Rectal smooth muscle tissue (tissue), 1 donor: Measurements from ENCODE around the gene SPATA24.

Source experiments
- H3K27ac ChIP-seq: one replicate; pipeline ENCODE4 v1.7.0; 2013; ENCODE audit warnings: low read depth, low read length, inconsistent platforms
- H3K27me3 ChIP-seq: one replicate; pipeline ENCODE4 v1.7.0; 2013; ENCODE audit warnings: low read length; ENCODE audit not compliant: control insufficient read depth, insufficient read depth
- H3K36me3 ChIP-seq: one replicate; pipeline ENCODE4 v1.7.0; 2013; ENCODE audit warnings: low read length; ENCODE audit not compliant: control insufficient read depth, insufficient read depth
- H3K4me1 ChIP-seq: one replicate; pipeline ENCODE4 v1.7.0; 2013; ENCODE audit warnings: low read length; ENCODE audit not compliant: control insufficient read depth, insufficient read depth
- H3K4me3 ChIP-seq: one replicate; pipeline ENCODE4 v1.7.0; 2013; ENCODE audit warnings: low read length
- H3K9ac ChIP-seq: one replicate; pipeline ENCODE4 v1.7.0; 2013; ENCODE audit warnings: low read length

Gene SPATA24

GRCh38 chr5:139399501-139400121 lies 4.3 kb downstream of the SPATA24 start:
- Histone ChIP-seq H3K9ac (no peak overlapping the region), H3K4me1 (peaks cover 3% of the 10 kb centered on the region), H3K36me3 (peaks cover 2% of the 10 kb centered on the region), H3K27ac (no peak overlapping the region), H3K27me3 (peaks cover 1% of the 10 kb centered on the region), H3K4me3 (no peak overlapping the region)

GRCh38 chr5:139397921-139398320 lies 6.0 kb downstream of the SPATA24 start:
- no peak overlapping the region for H3K27ac ChIP-seq

GRCh38 chr5:139396691-139397090 lies 7.2 kb downstream of the SPATA24 start:
- no peak overlapping the region for H3K4me3 ChIP-seq
- peaks cover 2% of the 10 kb centered on the region for H3K36me3 ChIP-seq
- no peak overlapping the region for H3K27ac ChIP-seq
- H3K27me3 ChIP-seq = peaks cover 17% of the 10 kb centered on the region
- no peak overlapping the region for H3K9ac ChIP-seq
- no peaks in the 10 kb centered on the region for H3K4me1 ChIP-seq

More at GRCh38 chr5:139397921-139398320, 6.0 kb downstream of the SPATA24 start:
- Histone ChIP-seq H3K36me3 (peaks cover 2% of the 10 kb centered on the region), H3K27me3 (peaks cover 16% of the 10 kb centered on the region), H3K4me3 (no peak overlapping the region), H3K4me1 (no peaks in the 10 kb centered on the region), H3K9ac (no peak overlapping the region)

GRCh38 chr5:139395844-139396640 lies 7.8 kb downstream of the SPATA24 start:
- Histone ChIP-seq H3K36me3 (no peaks in the 10 kb centered on the region), H3K4me1 (no peaks in the 10 kb centered on the region), H3K9ac (no peak overlapping the region), H3K27me3 (peaks cover 17% of the 10 kb centered on the region), H3K4me3 (no peak overlapping the region), H3K27ac (no peak overlapping the region)

GRCh38 chr5:139394654-139395566 lies 9.0 kb downstream of the SPATA24 start, which contains the start of gene PROB1:
PROB1 (minus strand) TSS chr5:139395104; CDS start chr5:139395081, 23 bp downstream.
- Histone ChIP-seq H3K27ac (no peak within 1 kb of the TSS), H3K27me3 (peaks cover 17% of the 10 kb centered on the region), H3K9ac (no peak within 1 kb of the TSS), H3K4me3 (peak within 1 kb of the TSS; percentile 65), H3K4me1 (no peaks in the 10 kb centered on the region), H3K36me3 (peaks cover 3% of the 10 kb centered on the region)

GRCh38 chr5:139394123-139394653 lies 9.7 kb downstream of the SPATA24 start:
- H3K4me3 ChIP-seq = peak overlapping the region; percentile 65
- H3K9ac ChIP-seq = no peak overlapping the region
- peaks cover 3% of the 10 kb centered on the region for H3K36me3 ChIP-seq
- no peak overlapping the region for H3K27ac ChIP-seq
- peaks cover 17% of the 10 kb centered on the region for H3K27me3 ChIP-seq
- no peaks in the 10 kb centered on the region for H3K4me1 ChIP-seq

GRCh38 chr5:139393497-139394122 lies 10.3 kb downstream of the SPATA24 start:
- Histone ChIP-seq H3K4me1 (no peaks in the 10 kb centered on the region), H3K27me3 (peaks cover 17% of the 10 kb centered on the region), H3K27ac (no peak overlapping the region), H3K36me3 (peaks cover 3% of the 10 kb centered on the region), H3K4me3 (peak overlapping the region; percentile 65), H3K9ac (no peak overlapping the region)

- no peak overlapping the region for H3K9ac ChIP-seq
- peaks cover 17% of the 10 kb centered on the region for H3K27me3 ChIP-seq
- H3K36me3 ChIP-seq = peaks cover 3% of the 10 kb centered on the region
- no peaks in the 10 kb centered on the region for H3K4me1 ChIP-seq
- H3K27ac ChIP-seq = no peak overlapping the region
- H3K4me3 ChIP-seq = peak overlapping the region; percentile 65
Observed at GRCh38 chr5:139392678-139393496, 11.0 kb downstream of the SPATA24 start.

GRCh38 chr5:139392324-139392677 lies 11.6 kb downstream of the SPATA24 start:
- H3K4me3 ChIP-seq = peak overlapping the region; percentile 65
- H3K27ac ChIP-seq = no peak overlapping the region
- H3K27me3 ChIP-seq = peaks cover 17% of the 10 kb centered on the region
- H3K4me1 ChIP-seq = no peaks in the 10 kb centered on the region
- H3K9ac ChIP-seq = peak overlapping the region; percentile 47
- peaks cover 3% of the 10 kb centered on the region for H3K36me3 ChIP-seq

- no peak overlapping the region for H3K27ac ChIP-seq
- H3K9ac ChIP-seq = peak overlapping the region; percentile 47
- H3K27me3 ChIP-seq = peaks cover 17% of the 10 kb centered on the region
- H3K4me1 ChIP-seq = no peaks in the 10 kb centered on the region
- peaks cover 3% of the 10 kb centered on the region for H3K36me3 ChIP-seq
- peak overlapping the region; percentile 65 for H3K4me3 ChIP-seq
Observed at GRCh38 chr5:139391570-139392323, 12.1 kb downstream of the SPATA24 start.
